GM03348 (cell line): ENCODE results near the gene PSMD8.
"Not testable (repeated sequence)": the region's sequence is repeated elsewhere in the genome, so short reads cannot be mapped to it uniquely, and the experiment has no call there.

ENCODE experiments used
- DNase-seq: peaks from one replicate; pipeline ENCODE4 v3.0.0; 2012; ENCODE audit warnings: low spot score

PSMD8 gene

GRCh38 chr19:38387550-38388348 is 13.4 kb downstream of the PSMD8 start, which contains the start of gene GGN:
TSS of gene GGN (minus strand) at chr19:38388034. CDS start at chr19:38387261, 773 bp downstream.
- DNase-seq, result peak; percentile 96

- peak; percentile 80 for DNase-seq
Observed at GRCh38 chr19:38388349-38389100, 14.2 kb downstream of the PSMD8 start, which contains the start of gene SPRED3. TSS of gene SPRED3 (plus strand) at chr19:38388697. CDS start at chr19:38390303, 1,606 bp downstream.

DNA sequence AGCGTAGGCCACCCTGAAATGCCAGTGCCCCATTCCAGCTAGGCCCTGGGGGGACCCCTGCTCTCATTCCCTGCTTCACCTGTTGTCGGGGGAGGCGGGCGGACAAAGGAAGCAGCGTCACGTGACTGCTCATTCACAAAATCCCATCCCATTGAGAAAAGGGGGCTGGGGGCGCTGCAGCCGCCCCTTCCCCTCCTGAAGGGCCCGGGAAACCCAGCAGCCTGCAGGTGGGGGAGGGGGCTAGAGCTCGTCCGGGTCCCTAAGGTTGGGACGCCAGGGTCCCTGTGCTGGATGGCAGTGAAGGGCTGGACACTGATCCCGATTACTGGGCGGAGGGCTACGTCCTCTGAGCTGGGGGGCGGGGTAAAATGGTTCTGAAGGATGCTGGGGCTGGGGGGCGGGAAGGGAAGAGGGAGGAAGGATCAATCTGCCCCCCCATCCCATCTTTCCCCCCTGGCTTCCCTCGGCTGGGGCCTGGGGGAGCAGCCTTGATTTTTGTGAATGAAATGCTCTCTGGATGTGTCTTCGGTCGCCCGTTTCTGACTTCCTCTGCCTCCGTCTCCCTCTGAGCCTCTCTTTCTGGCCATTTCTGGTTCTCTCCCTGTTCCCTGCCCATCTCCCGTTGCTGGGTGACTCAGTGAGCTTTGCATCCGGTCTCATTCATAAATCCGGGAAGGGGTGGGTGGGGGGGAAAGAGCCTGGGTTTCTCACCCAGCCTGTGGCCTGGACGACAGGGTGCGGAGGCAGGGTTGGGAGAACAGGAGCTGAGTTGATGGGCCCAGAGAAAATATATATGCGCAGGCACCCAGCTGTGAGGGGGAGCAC is 14.9 kb downstream of the PSMD8 start:
- peak; percentile 89 for DNase-seq

DNA sequence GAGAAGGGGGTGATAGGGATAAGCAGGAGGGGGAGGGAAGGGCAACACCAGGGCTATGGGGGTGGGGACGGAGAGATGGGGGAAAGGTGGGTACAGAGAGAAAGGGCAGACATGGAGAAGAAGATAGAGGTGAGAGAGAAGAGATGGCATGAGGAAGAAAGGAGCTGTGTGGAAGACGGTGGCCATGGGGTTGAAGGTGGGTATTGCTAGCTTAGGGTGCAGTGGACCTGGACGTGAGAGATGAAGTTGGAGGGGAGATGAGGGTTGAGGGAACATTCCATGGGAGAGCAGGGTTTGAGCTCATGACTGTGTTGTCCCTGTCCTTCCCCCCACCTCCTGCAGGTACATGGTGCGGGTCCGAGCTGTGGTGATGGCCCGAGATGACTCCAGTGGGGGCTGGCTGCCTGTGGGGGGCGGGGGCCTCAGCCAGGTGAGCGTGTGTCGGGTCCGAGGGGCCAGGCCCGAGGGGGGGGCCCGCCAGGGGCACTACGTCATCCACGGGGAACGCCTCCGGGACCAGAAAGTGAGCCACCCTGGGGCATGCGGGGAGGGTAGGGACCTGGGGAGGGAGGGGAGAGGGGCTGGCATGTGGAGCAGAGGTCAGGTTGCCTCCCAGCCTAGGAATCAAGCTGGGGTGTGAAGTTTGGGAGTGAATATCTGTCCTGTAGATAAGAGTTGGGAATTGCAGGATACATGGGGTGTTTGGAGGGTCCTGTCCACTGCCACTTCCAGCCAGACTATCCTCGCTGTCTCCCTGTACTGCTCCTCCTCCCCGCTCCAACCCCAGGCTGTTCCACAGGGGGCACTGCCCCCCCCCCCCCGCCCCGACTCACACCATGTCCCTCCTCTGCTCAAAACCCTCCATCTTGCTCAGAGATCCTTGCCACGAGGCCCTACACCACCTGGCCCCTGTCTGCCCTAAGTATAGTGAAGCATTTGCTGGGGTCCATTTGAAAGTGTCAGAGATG is 15.9 kb downstream of the PSMD8 start:
- DNase-seq, result no peak

GRCh38 chr19:38391911-38392464 is 17.6 kb downstream of the PSMD8 start:
- no peak for DNase-seq

DNA sequence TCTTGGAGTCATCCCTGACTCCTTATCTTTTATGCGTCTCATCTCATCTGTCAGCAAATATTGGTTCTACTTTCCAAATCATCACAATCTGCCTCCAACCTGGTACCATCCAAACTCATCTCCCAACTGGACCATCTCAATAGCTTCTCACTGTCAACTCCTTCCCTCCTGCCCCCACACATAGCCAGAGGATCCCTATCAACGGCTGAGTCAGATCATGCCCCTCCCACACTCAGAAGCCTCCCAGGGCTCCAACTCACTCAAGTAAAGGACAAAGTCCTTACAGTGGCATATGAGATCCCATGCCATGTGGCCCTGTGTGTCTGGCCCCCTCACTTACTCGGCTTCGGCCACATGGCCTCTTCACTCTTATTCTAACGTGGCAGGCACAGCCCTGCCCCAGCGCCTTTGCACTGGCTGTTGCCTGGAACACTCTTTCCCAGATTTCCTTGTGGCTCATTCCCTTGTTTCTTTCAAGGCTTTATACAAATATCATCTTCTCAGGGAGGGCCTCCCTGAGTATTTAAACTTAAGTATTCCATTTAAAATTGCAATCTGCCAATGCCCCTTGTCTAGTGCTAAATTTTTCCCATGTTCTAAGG is 18.4 kb downstream of the PSMD8 start:
- DNase-seq, result peak; percentile 51

- DNase-seq, result no peak
Observed at GRCh38 chr19:38394488-38394887, 20.1 kb downstream of the PSMD8 start.

DNA sequence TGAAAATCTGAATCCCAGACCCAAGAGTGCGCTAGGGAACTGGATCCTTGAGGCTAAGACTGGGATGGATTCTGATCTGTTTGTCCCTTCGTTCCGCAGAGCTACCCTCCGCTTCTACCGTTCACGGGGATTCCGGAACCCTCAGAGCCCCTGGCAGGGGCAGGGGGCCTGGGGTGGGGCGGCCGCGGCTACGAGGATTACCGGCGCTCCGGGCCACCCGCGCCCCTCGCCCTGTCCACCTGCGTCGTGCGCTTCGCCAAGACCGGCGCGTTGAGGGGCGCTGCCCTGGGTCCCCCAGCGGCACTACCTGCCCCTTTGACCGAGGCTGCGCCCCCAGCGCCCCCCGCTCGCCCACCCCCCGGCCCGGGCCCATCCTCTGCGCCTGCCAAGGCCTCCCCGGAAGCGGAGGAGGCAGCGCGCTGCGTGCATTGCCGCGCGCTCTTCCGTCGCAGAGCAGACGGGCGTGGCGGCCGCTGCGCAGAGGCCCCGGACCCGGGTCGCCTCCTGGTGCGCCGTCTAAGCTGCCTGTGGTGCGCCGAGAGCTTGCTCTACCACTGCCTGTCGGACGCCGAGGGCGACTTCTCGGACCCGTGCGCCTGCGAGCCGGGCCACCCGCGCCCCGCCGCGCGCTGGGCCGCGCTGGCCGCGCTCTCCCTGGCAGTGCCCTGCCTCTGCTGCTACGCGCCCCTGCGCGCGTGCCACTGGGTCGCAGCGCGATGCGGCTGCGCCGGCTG is 21.2 kb downstream of the PSMD8 start:
- no peak for DNase-seq

- no peak for DNase-seq
Observed at GRCh38 chr19:38399081-38399480, 24.7 kb downstream of the PSMD8 start.

DNA sequence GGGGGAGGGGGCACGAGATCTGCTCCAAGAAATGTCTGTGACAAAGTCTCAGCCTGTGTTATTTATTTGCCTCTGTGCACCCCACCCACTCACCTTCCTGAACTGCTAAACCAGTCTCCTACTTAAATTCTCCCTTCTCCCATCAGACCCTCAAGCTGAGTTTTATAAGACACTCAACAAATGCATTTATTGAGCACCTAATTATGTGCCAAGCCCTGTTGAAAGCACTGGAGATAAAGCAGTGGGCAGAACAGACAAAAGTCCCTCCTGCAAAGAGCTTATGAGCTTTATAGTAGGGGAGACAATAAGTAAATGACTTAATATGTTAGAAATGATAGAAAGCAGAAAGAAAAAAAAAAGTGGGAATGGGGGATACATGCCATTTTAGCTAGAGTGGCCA is 25.2 kb downstream of the PSMD8 start:
- DNase-seq, result no peak

DNA sequence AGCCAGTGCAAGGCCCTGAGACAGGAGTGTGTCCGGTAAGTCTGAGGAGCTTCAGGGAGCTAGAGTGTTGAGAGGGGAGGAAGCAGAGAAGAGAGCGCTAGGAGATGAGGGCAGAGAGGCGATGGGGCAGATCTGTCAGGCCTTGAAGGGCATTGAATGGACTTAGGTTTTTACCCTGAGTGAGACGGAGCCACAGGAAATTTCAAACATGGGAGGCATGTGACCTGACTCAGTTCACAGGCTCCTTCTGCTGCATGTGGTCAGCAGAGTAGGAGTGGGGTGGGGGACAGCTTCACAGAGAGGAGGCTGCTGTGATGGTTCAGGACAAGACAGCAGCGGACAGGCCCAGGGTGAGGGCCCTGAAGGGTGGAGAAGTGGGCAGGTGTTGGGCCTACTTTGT is 26.0 kb downstream of the PSMD8 start:
- DNase-seq, result no peak

DNA sequence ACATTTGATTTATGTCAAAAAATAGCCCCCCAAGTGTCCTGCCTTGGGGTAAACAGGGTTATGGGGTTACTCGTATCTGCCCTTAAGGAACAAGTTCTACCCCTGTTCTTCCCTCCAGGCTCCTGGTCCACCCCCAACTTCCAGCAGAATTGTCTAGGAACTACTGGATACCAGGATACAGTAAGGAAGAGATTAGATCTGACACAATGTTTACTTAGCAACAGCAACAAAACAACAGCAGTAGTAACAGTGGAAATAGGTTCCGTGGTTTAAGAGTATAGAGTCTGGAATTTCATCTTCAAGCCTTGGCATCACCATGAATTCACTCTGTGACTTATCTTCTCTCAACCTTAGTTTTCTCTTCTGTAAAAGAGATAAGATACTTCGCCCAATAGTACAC is 26.8 kb downstream of the PSMD8 start:
- DNase-seq, result no peak

GRCh38 chr19:38402623-38402966 is 28.2 kb downstream of the PSMD8 start:
- no peak for DNase-seq

GRCh38 chr19:38402967-38403674 is 28.8 kb downstream of the PSMD8 start, which contains the start of gene FAM98C:
TSS of gene FAM98C (plus strand) at chr19:38403093. CDS start at chr19:38403154, 61 bp downstream.
- peak; percentile 100 for DNase-seq

- no peak for DNase-seq
Observed at GRCh38 chr19:38404858-38405257, 30.5 kb downstream of the PSMD8 start.

- no peak for DNase-seq
Observed at GRCh38 chr19:38405276-38405675, 30.9 kb downstream of the PSMD8 start.

DNA sequence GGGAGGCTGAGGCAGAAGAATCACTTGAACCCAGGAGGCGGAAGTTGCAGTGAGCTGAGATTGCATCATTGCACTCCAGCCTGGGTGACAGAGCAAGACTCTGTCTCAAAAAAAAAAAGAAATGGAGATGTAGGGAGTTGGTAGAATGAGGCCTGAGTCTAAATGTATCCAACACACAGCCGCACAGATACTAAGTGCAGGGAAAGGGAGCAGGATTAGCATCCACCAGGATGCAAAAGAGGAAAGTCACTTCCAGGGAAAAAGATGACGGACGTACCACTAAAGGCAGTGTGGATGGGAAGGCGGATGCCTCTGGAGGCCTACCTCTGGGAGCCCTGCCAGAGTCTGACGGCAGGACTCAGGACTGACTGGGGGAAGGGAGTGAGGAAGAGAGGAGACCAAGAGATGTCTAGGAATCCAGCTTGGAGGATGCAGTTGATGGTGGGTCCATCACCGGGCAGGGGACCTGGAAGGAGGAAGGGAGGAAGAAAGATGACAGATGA is 35.3 kb downstream of the PSMD8 start:
- DNase-seq, result peak; percentile 58

GRCh38 chr19:38410407-38410806 is 36.0 kb downstream of the PSMD8 start:
- not testable (repeated sequence) for DNase-seq
